ENCODE data around the gene ELL.

ELL gene

GRCh38 chr19:18427080-18427742 is 94.7 kb downstream of the ELL start:
- no peak for TF ChIP-seq CTCF (conservative IDR thresholded peaks at IDR 0.05; ENCODE audit: control insufficient read depth, insufficient read depth, low read depth, low read length)
- no peak overlapping the region for H3K4me3 ChIP-seq (ENCODE audit: control insufficient read depth, low read depth, low read length)
- no peak for DNase-seq (ENCODE audit: low read depth)

- no peak overlapping the region for H3K4me3 ChIP-seq (ENCODE audit: control insufficient read depth, low read depth, low read length)
- no peak for TF ChIP-seq CTCF (conservative IDR thresholded peaks at IDR 0.05; ENCODE audit: control insufficient read depth, insufficient read depth, low read depth, low read length)
- DNase-seq (ENCODE audit: low read depth) = no peak
These were observed 95.5 kb downstream of the ELL start for GRCh38 chr19:18426416-18426767.

DNA sequence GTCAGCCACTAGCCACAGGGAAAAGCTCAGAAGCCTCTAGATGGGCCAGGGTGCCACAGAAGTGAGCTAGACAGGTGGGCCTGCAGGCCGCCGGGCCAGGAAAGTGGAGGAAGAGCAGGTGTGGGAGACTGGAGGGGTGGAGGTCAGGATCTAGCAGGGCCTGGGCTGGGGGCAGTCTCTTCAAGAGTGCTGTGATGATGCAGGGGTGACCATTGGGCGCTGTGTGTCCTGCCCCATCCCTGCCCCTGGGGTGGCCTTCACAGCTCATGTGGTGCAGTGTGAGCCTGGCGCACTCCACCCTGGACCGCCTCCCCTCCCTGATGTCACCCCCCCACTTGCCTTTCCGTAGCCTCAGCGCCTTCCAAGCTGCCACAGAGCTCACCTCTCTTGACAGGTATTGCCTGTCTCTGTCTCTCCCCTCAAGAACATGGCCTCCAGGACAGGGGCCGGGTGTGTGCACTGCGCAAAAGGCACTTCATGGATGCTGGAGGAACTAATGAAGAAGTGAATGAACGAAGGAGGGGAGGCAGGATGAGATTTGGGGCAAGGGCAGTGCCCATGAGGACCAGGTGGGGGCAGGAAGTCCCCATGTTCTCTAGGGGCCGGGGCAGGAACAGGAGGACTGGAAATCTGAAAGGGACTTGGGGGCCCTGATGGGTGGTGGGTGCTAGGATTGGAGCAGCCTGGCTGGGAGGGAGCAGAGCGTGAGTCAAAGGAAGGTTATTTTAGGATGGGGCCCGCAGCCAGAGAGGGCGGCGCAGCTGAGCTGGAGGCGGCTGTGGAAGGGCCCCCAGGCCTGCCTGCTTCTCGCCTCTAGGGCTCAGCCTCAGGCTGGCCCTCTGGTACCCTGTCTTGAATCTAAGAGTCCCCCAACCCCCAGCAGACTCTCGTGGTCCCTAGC is 96.1 kb downstream of the ELL start:
- DNase-seq (ENCODE audit: low read depth) = peak; percentile 60
- TF ChIP-seq CTCF (conservative IDR thresholded peaks at IDR 0.05; ENCODE audit: control insufficient read depth, insufficient read depth, low read depth, low read length) = peak; percentile 16
- no peak overlapping the region for H3K4me3 ChIP-seq (ENCODE audit: control insufficient read depth, low read depth, low read length)

DNA sequence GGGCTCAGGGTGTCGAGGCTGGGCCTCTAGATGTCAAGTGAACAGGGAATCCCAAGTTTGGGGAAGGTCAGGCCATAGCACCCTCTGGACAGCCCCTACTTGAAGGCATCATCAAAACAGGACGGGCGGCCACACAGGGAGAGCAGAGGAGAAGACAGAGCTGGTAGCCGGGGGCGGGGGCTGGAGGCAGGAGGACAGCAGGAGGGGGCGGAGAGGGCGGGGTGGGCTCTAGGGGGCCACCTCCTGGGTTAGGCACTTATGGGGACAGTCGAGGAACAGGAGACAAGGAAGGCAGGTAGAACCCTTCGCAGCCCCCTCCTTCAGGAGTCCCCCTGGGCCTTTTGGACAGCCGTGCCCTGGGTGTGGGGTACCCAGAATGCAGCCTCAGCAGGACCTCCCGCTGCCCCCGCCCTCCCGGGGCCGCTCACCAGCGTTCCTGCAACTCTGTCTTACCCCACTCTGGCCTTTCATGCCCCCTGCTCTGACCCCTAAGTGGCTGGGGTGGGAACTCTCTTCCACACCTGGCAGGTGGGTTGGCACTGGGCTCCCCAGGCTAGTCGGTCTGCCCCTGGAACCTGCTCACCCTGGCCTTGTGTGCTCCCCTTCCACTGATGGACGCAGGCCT is 96.9 kb downstream of the ELL start:
- TF ChIP-seq CTCF (conservative IDR thresholded peaks at IDR 0.05; ENCODE audit: control insufficient read depth, insufficient read depth, low read depth, low read length) = no peak
- DNase-seq (ENCODE audit: low read depth) = no peak
- no peak overlapping the region for H3K4me3 ChIP-seq (ENCODE audit: control insufficient read depth, low read depth, low read length)

DNA sequence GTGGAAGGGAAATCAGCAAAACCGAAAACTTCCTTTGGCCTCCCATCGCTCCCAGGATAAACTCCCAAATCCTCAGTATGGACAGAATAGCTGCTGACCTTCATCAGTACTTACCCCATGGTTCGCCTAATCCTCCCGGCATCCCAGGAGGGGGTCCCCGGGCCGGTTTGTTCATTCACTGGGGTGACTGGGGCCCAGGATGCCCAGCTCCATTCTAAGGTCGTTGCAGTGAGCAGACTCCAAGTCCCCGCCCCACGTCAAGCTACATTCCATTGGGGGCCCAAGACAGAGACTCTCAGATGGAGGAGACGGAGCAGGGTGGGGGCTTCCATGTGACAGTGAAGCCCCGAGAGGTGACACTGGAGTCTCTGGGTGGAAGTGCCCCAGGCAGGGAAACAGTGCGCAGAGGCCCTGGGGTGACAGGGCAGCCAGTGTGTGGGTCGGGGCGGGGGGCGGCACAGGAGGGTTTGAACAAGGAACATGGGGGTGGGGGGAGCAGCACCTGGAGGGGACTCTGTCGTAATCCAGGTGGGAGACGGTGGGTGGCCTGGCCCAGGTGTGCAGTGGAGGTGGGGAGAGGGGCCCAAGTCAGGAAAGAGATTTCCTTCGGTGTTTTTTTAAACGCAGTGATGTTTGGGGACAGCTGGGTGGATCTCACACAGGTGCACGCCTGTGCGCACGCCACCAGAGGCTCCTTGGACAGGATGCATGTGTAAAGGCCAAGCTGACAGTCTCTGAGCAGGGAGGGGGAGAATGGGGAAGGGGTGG is 97.6 kb downstream of the ELL start:
- H3K4me3 ChIP-seq (ENCODE audit: control insufficient read depth, low read depth, low read length) = no peak overlapping the region
- DNase-seq (ENCODE audit: low read depth) = no peak
- no peak for TF ChIP-seq CTCF (conservative IDR thresholded peaks at IDR 0.05; ENCODE audit: control insufficient read depth, insufficient read depth, low read depth, low read length)

- no peak for TF ChIP-seq CTCF (conservative IDR thresholded peaks at IDR 0.05; ENCODE audit: control insufficient read depth, insufficient read depth, low read depth, low read length)
- no peak overlapping the region for H3K4me3 ChIP-seq (ENCODE audit: control insufficient read depth, low read depth, low read length)
- DNase-seq (ENCODE audit: low read depth) = no peak
These were observed 98.4 kb downstream of the ELL start for GRCh38 chr19:18423258-18424020.
